Stimulated activated CD4-positive, alpha-beta T cell treated with anti-CD3 and anti-CD28 coated beads, Interleukin-15, amount 100 ng/mL, for 24 hours (primary cell): ENCODE measurements around the gene GSTM5.
"Not testable (repeated sequence)": the region's sequence is repeated elsewhere in the genome, so short reads cannot be mapped to it uniquely, and the experiment has no call there.

Experiments used
- DNase-seq: peaks from one replicate; pipeline ENCODE4 v3.0.0-alpha.2; 2020

The GSTM5 gene

DNA sequence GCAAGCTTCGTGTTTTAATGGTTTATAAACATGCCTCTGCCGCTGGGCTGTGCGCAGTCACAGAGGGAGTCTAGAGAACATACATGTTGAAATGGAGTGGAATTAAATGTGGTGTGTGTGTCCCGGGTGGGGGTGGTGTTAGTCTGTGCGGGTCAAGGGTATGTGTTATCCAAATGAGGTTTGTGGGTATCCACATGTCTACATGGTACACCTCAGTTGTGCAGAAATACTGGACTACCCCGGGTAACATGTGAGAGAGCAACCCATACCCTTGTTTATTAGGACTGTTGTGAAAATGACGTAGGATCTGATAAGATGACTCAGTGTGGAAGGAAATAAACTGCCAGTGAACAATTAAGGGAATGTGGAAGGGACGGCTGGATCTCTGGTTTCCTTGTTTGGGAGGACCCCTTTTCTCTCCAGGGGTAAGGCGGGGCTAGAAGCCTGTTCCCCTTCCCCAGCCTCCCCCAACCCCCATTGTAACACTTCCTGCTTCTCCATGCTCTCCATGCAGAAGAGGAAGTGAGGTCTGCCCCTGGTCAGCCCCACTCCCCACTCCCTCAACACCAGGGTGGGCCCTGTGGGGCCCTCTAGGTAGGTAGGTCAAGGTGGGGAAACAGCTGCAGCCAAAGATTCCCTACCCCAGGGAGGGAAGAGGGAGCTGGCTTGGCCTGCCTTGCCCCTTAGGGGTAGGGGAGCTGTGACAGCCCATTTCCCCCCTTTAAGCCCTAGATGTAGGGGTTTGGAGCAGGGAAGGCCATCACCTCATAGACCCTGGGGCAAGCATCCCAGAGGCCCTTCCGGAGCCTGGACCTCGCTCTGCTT lies 51.0 kb downstream of the GSTM5 start:
- no peak for DNase-seq

DNA sequence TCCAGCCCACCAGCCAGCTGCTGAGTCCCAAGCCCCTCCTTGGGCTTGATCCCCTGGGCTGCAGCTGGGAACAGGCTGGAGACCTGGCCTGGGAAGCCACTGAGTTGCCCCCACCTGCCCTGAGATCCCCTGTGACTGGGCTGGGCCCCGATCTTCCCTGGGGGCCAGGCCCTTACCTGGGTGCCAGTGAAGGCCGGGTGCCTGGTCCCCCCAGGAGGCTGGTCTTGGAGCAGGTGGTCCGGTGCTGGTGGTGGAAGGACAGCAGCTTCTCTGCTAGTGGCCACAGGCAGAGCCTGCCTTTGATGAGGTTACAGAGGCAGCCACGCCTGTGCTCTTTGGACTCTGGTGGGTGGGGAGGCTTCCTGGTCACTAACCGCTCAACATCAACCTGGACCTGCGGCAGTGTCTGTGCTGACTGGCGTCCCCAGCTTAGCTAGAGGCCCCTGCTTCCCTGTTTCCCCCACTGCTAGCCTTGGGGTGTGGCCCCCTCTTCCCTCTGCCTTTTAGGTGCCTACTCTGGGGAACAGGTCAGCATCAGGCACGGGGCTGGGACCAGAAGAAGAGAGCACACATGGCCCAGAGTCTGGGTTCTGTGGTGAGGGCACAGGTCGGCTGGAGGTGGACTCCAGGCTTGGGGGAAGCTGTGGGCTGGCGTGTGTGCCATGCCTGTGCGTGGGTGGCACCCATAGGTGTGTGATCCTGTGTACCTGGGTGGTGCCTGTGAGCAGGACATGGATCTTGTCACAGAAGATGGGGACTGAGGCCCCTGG lies 51.8 kb downstream of the GSTM5 start, which contains the start of gene EPS8L3:
EPS8L3 (minus strand) TSS at position 278 of the 770 bp plus-strand sequence. CDS start 2,174 bp downstream, outside the sequence.
- no peak for DNase-seq

DNA sequence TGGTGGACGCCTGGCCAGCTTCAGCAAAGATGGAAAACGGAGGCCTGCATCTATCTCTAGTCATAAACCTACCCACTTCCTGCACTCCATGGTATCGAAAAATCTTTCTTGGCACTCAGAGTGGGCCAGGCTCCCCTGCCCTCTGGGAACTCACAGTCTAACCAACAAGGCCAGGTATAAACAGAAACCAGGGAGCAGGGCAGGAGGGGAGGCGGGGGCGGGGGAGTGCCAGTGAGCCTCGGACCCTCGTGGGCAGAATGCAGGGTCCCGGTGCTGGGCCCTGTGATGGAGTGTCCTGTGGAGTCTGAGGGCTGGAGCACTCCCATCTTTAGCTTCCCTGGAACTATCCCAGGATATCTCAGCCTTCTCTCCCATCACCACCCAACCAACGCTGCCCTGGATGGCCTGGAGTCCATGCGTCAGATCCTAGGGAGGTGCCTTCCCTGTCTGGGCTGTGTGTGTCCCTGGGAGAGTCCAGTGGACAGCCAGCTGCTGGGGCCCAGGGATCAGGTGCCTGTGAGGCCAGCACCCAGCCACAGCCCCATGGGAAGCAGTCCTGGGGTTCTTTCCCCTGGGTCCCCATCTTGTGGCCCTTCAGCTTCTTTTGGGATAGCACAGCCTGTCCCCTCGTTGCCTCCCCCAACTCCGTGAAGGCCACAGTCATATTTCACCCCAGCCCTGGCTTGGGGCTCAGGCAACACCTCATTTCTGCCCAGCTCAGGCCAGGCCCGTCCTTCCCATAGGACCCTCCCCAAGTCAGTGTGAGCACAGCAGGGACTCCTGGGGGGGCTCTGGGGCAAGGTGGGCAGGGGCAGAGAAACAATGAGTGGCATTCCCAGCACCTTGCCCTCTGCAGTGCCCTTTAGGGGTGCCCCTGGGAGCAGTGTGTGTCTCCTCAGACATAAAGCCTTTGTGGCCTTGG lies 52.8 kb downstream of the GSTM5 start:
- DNase-seq: no peak

DNA sequence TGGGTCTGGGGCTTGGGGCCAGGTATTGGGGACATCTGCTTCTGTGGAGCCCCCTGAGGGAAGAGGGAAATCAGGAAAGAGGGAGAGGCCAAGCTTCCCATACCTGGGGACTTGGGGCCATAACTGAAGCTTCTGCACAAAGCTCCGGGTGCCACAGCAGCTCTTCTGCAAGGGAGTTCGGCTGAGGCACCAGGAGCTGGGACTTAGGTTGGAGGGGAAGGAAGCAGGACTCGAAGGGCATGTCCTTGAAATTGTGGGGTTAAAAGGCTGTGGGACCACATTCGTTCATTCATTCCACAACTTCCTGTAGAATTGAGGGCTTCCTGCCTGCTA lies 53.4 kb downstream of the GSTM5 start:
- no peak for DNase-seq

DNA sequence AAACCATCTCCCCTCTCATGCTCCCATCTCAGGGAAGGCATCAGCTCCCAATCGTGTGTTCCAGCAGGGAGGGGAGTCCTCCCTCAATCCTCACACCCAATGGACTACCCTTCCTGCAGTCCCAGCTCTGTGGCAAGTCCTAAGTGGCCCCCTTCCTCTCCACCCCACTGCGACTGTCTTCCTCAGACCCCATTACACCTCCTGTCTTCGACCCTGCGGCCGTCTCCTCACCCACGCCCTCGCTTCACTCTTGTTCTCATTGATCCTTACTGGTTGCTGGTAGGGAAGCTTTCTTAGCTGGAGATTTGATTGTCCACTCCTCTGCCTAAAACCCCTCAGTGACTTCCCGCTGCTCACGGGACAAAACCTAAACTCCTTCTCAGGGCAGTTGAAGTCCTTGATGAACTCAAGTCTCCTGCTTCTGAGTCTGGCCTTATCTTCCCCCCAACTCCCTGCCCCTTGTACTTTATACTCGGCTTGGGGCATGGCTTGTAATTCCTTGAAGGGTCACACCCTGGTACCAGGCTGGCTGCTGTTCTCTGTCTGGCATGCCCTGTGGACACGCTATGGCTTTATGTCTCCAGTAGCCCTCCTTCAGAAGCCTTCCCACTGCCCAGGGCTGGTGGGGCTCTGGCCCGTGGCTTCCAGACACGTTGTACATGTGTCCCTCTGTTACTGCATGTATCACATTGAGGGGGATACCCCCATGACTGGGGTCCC lies 54.0 kb downstream of the GSTM5 start:
- no peak for DNase-seq

DNA sequence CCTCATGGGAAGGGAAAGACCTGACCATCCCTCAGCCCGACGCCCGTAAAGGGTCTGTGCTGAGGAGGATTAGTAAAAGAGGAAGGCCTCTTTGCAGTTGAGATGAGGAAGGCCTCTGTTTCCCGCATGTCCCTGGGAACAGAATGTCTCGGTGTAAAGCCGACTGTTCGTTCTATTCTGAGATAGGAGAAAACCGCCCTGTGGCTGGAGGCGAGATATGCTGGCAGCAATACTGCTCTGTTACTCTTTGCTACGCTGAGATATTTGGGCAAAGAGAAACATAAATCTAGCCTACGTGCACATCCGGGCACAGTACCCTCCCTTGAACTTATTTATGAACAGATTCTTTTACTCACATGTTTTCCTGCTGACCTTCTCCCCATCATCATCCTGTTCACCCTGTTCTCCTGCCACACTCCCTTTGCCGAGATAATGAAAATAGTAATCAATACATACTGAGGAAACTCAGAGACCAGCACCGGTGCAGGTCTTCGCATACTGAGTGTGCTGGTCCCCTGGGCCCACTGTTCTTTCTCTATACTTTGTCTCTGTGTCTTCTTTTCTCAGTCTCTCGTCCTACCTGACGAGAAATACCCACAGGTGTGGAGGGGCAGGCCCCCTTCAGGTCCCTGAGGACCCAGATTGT lies 55.1 kb downstream of the GSTM5 start:
- not testable (repeated sequence) for DNase-seq
